HG03565 (cell line): ENCODE results near the gene FXYD3.

Source experiments
- ATAC-seq: cut with Tn5 transposase; IDR thresholded peaks from one replicate; pipeline ENCODE4 v1.9.1; 2021; ENCODE audit warnings: mild to moderate bottlenecking, moderate library complexity; ENCODE audit not compliant: unreplicated experiment

Gene FXYD3

GRCh38 chr19:35115177-35115951, at the start of gene FXYD3:
FXYD3 (plus strand) TSS chr19:35115823; CDS start chr19:35119377, 3,554 bp downstream.
- ATAC-seq: no peak

- ATAC-seq: no peak
Measured at GRCh38 chr19:35066121-35066520, 49.5 kb upstream of the FXYD3 start.

GRCh38 chr19:35066691-35067563, 48.7 kb upstream of the FXYD3 start:
- ATAC-seq: peak; percentile 57

GRCh38 chr19:35068941-35069634, 46.5 kb upstream of the FXYD3 start:
- ATAC-seq: no peak

- no peak for ATAC-seq
Measured at GRCh38 chr19:35069696-35070095, 45.9 kb upstream of the FXYD3 start.

- ATAC-seq: no peak
Measured at GRCh38 chr19:35070471-35070870, 45.2 kb upstream of the FXYD3 start.

GRCh38 chr19:35073516-35073915, 42.1 kb upstream of the FXYD3 start:
- no peak for ATAC-seq

- no peak for ATAC-seq
Measured at GRCh38 chr19:35073941-35074340, 41.7 kb upstream of the FXYD3 start.

- no peak for ATAC-seq
Measured at GRCh38 chr19:35074426-35075201, 41.0 kb upstream of the FXYD3 start.

- ATAC-seq: no peak
Measured at GRCh38 chr19:35075202-35076025, 40.2 kb upstream of the FXYD3 start.

GRCh38 chr19:35076026-35076370, 39.6 kb upstream of the FXYD3 start:
- no peak for ATAC-seq

GRCh38 chr19:35076657-35077056, 39.0 kb upstream of the FXYD3 start:
- no peak for ATAC-seq

GRCh38 chr19:35077411-35078223, 38.0 kb upstream of the FXYD3 start:
- no peak for ATAC-seq

GRCh38 chr19:35079826-35080225, 35.8 kb upstream of the FXYD3 start:
- ATAC-seq: no peak

- no peak for ATAC-seq
Measured at GRCh38 chr19:35080613-35081170, 34.9 kb upstream of the FXYD3 start.

GRCh38 chr19:35081201-35081600, 34.4 kb upstream of the FXYD3 start:
- no peak for ATAC-seq

- no peak for ATAC-seq
Measured at GRCh38 chr19:35083691-35084508, 31.7 kb upstream of the FXYD3 start.

- no peak for ATAC-seq
Measured at GRCh38 chr19:35084509-35084762, 31.2 kb upstream of the FXYD3 start.
